PC-3 (cell line): ENCODE data around the gene CARF. TPM values are rescaled to one million over a fixed set of nuclear protein-coding genes. Genes with fewer than 3 reads are reported as not detected.

Experiments used
- ATAC-seq: fragments of 200-7000 bp; cut with Tn5 transposase; 2 replicates; pipeline ENCODE4 v1.9.1; 2020; ENCODE audit warnings: mild to moderate bottlenecking, moderate library complexity
- BruUV-seq: library from RNA; stranded (reverse); fragments of 400-500 nt; replicated peaks from 2 replicates; lab custom pipeline; 2021; lab: Mats Ljungman, UMichigan
- CTCF ChIA-PET: fragments of 300-600 bp; sonication (Branson Sonifier 250); formaldehyde crosslinking; loops from one replicate; lab custom pipeline; 2022; ENCODE audit warnings: antibody characterized with exemption; lab: Charles Lee
- POLR2A ChIA-PET: fragments of 300-600 bp; sonication (Branson Sonifier 250); formaldehyde crosslinking; loops from one replicate; lab custom pipeline; 2022; ENCODE audit warnings: antibody characterized with exemption; ENCODE audit not compliant: unreplicated experiment; lab: Charles Lee
- DNase-seq: peaks from one replicate; pipeline ENCODE4 v3.0.0-alpha.2; 2015
- H2AFZ ChIP-seq: fragments of 300-600 bp; sonication (generic); 2 replicates; pipeline ENCODE4 v1.6.0; 2016; ENCODE audit warnings: antibody characterized with exemption, low read length
- H3F3A ChIP-seq: fragments of 300-600 bp; sonication (generic); one replicate; pipeline ENCODE4 v1.6.0; 2017; ENCODE audit warnings: antibody characterized with exemption, low read length, control low read depth, mild to moderate bottlenecking; ENCODE audit not compliant: unreplicated experiment
- H3K27ac ChIP-seq: fragments of 300-600 bp; sonication (generic); 2 replicates; pipeline ENCODE4 v1.5.1; 2016; ENCODE audit warnings: mild to moderate bottlenecking, low read length
- H3K27me3 ChIP-seq: fragments of 300-600 bp; sonication (generic); 2 replicates; pipeline ENCODE4 v1.6.1; 2016; ENCODE audit warnings: low read length, mixed read lengths
- H3K36me3 ChIP-seq: fragments of 300-600 bp; sonication (generic); 2 replicates; pipeline ENCODE4 v1.6.1; 2016; ENCODE audit warnings: low read depth, mixed run types, low read length, mixed read lengths
- H3K4me1 ChIP-seq: fragments of 300-600 bp; sonication (generic); 2 replicates; pipeline ENCODE4 v1.5.1; 2016; ENCODE audit warnings: low read length; ENCODE audit not compliant: insufficient read depth
- H3K4me2 ChIP-seq: fragments of 300-600 bp; sonication (generic); 2 replicates; pipeline ENCODE4 v1.6.0; 2016; ENCODE audit warnings: low read length
- H3K4me3 ChIP-seq: fragments of 300-600 bp; sonication (generic); 2 replicates; pipeline ENCODE4 v1.5.1; 2016; ENCODE audit warnings: mild to moderate bottlenecking, low read length, mixed read lengths
- H3K79me2 ChIP-seq: fragments of 300-600 bp; sonication (generic); 2 replicates; pipeline ENCODE4 v1.6.1; 2017; ENCODE audit warnings: low read length, mixed read lengths
- H3K9ac ChIP-seq: fragments of 300-600 bp; sonication (generic); 2 replicates; pipeline ENCODE4 v1.6.0; 2016; ENCODE audit warnings: mild to moderate bottlenecking, low read length
- H3K9me2 ChIP-seq: fragments of 300-600 bp; sonication (generic); replicated peaks from 2 replicates; pipeline ENCODE4 v1.6.1; 2016; ENCODE audit warnings: mixed run types, low read length, mixed read lengths
- H3K9me3 ChIP-seq: fragments of 300-600 bp; sonication (generic); 2 replicates; pipeline ENCODE4 v1.6.1; 2016; ENCODE audit warnings: low read length, mixed read lengths
- H4K20me1 ChIP-seq: fragments of 300-600 bp; sonication (generic); 2 replicates; pipeline ENCODE4 v1.6.1; 2016; ENCODE audit warnings: low read length, mixed read lengths
- EZH2 ChIP-seq: fragments of 300-600 bp; sonication (generic); IDR thresholded peaks from one replicate; pipeline ENCODE4 v1.6.1; 2017; ENCODE audit warnings: antibody characterized with exemption, mild to moderate bottlenecking, low read length; ENCODE audit not compliant: unreplicated experiment
- EZH2phosphoT487 ChIP-seq: fragments of 300-600 bp; sonication (generic); IDR thresholded peaks from 2 replicates; pipeline ENCODE4 v1.6.1; 2018; ENCODE audit warnings: mild to moderate bottlenecking, antibody characterized with exemption, low read length, borderline replicate concordance
- intact Hi-C: fragments of 100-400 bp; cut with micrococcal nuclease; formaldehyde crosslinking; loops from 2 replicates; pipeline ENCODE4 v1.9.0; 2023
- total RNA-seq: library from RNA; depleted of rRNA; stranded (reverse); fragments of >200 nt; gene quantifications from 2 replicates; pipeline ENCODE4 v1.2.3, GENCODE V29; 2014
- TF ChIP-seq, protein P1 (sequence below): fragments of 300-600 bp; sonication (generic); conservative IDR thresholded peaks from 2 replicates; pipeline ENCODE4 v1.5.1; 2017; ENCODE audit warnings: antibody characterized with exemption, low read depth, mild to moderate bottlenecking, low read length

The CARF gene
- total RNA-seq, 1 experiment from 2014 or later, result 4.4 TPM

DNA sequence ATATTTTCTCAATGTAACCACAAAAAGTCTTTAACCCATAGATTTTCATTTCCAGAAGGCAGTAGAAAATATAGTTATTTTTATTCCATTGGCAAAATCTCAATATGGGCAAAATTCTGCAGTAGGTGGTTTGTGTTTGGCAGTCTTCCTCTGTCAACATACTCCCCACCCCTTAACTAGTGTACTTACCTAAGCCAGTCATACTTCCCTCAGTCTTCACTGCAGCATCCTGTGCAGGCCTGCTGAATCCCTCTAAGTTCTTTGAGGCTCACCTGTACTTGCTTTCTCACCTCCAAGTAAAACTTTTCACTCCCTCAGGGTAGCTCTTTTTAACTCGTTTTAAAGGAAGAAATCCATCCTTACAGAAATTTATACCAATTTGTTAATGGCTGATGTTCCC lies 6.8 kb downstream of the CARF start:
- Histone ChIP-seq H3K4me3 (no peak overlapping the region), H3K9me3 (no peaks in the 10 kb centered on the region), H2AFZ (no peak overlapping the region), H3K27me3 (no peaks in the 10 kb centered on the region), H3K9me2 (no peaks in the 10 kb centered on the region), H4K20me1 (no peaks in the 10 kb centered on the region), H3K9ac (no peak overlapping the region), H3K4me2 (no peak overlapping the region), H3K4me1 (no peaks in the 10 kb centered on the region; the same call in 1 of the 2 replicates), H3F3A (no peaks in the 10 kb centered on the region), H3K27ac (no peak overlapping the region), H3K79me2 (no peaks in the 10 kb centered on the region), H3K36me3 (peaks cover under 1% of the 10 kb centered on the region; the same call in 1 of the 2 replicates)
- DNase-seq (peak; percentile 39), ATAC-seq (peak; percentile 97)
- intact Hi-C loops, result no loop called here
- POLR2A ChIA-PET, result no interaction called here
- TF ChIP-seq, protein P1, sequence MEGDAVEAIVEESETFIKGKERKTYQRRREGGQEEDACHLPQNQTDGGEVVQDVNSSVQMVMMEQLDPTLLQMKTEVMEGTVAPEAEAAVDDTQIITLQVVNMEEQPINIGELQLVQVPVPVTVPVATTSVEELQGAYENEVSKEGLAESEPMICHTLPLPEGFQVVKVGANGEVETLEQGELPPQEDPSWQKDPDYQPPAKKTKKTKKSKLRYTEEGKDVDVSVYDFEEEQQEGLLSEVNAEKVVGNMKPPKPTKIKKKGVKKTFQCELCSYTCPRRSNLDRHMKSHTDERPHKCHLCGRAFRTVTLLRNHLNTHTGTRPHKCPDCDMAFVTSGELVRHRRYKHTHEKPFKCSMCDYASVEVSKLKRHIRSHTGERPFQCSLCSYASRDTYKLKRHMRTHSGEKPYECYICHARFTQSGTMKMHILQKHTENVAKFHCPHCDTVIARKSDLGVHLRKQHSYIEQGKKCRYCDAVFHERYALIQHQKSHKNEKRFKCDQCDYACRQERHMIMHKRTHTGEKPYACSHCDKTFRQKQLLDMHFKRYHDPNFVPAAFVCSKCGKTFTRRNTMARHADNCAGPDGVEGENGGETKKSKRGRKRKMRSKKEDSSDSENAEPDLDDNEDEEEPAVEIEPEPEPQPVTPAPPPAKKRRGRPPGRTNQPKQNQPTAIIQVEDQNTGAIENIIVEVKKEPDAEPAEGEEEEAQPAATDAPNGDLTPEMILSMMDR, result no peak
- TF ChIP-seq EZH2phosphoT487, result no peak
- no peak for TF ChIP-seq EZH2
- BruUV-seq, result no TSS peak
- CTCF ChIA-PET, result interaction anchor here (0.6 kb wide), 1 partner anchor 331 kb away, joined by 3 read pairs; no protein-coding TSS in a partner anchor

DNA sequence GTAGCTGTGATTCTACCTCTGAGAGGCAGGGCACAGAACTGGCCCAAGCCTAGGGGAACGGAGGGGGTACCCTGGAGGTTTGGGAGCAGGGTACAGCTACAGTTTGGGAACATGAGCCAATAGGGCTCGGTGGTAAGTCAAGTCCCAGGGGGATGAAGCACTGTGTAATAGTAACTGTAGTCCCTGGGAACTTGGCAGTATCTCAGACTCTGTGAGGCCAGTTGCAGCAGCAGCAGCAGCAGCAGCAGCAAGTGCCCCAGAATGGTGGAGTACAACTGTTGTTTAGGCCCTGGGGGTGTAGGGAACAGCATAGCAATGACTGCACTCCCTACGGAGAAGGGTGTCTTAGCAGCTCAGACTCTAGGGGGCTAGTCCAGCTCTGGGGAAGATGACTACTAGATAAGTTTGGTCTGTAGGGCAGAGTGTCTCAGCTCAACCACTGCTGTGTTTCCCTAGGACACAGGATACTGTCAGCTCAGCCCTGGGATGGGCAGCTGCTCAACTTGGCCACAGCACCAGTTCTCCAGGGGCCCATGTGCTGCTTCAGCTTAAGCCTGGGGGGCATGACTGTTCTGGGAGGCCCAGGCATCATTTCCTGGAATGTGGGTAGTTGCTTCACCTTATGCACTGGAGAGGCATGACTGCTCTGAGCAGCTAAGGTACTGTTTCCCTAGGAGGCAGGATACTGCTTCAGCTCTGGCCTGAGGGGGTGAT lies 20.5 kb downstream of the CARF start:
- peaks cover 20% of the 10 kb centered on the region for H3K4me1 ChIP-seq
- H2AFZ ChIP-seq, result no peak overlapping the region
- TF ChIP-seq, protein P1, result no peak
- TF ChIP-seq EZH2phosphoT487, result no peak
- TF ChIP-seq EZH2, result no peak
- H3K9me2 ChIP-seq, result no peaks in the 10 kb centered on the region
- H3K27ac ChIP-seq, result no peak overlapping the region
- no peaks in the 10 kb centered on the region for H3K36me3 ChIP-seq
- H3K79me2 ChIP-seq, result no peaks in the 10 kb centered on the region
- ChIA-PET POLR2A (interaction anchor here (0.6 kb wide), 1 partner anchor 86 kb away, joined by 7 read pairs; no protein-coding TSS in a partner anchor), CTCF (no interaction called here)
- no peaks in the 10 kb centered on the region for H4K20me1 ChIP-seq
- H3K9ac ChIP-seq, result no peak overlapping the region
- peak; percentile 49 for ATAC-seq
- H3K27me3 ChIP-seq, result no peaks in the 10 kb centered on the region
- no peaks in the 10 kb centered on the region for H3K9me3 ChIP-seq
- DNase-seq, result peak; percentile 55
- H3F3A ChIP-seq, result no peaks in the 10 kb centered on the region
- no peak overlapping the region for H3K4me3 ChIP-seq
- BruUV-seq, result no TSS peak
- no peak overlapping the region for H3K4me2 ChIP-seq
- intact Hi-C loops, result no loop called here

DNA sequence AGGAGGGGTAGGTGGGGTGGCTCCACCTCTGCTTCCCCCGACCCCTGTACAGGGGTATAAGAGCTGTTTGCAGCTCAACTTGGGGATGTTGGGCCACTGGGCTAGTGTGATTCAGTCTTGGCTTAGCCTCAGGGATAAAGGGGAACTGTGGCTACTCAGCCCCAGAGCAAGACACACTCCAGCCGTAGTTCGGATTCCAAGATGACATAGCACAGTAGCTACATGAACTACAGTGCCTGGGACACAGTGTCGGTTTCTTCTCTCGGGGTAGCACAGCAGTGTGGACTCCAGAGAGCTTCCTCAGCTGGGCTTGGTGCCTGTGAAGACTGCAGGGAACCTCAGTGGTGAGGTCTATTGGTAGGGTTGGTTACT lies 21.1 kb downstream of the CARF start:
- DNase-seq (no peak), ATAC-seq (peak; percentile 11)
- Histone ChIP-seq H2AFZ (no peak overlapping the region), H3K4me2 (no peak overlapping the region), H3K9me2 (no peaks in the 10 kb centered on the region), H3K4me3 (no peak overlapping the region), H3K27me3 (no peaks in the 10 kb centered on the region), H3K9ac (no peak overlapping the region), H3K27ac (peak overlapping the region; percentile 15; the same call in 1 of the 2 replicates), H3F3A (no peaks in the 10 kb centered on the region), H4K20me1 (no peaks in the 10 kb centered on the region), H3K4me1 (peaks cover 20% of the 10 kb centered on the region), H3K9me3 (no peaks in the 10 kb centered on the region), H3K36me3 (no peaks in the 10 kb centered on the region), H3K79me2 (no peaks in the 10 kb centered on the region)
- no TSS peak for BruUV-seq
- intact Hi-C loops, result no loop called here
- CTCF ChIA-PET, result no interaction called here
- POLR2A ChIA-PET, result interaction anchor here (0.6 kb wide), 1 partner anchor 85 kb away, joined by 7 read pairs; no protein-coding TSS in a partner anchor
- TF ChIP-seq EZH2 (no peak), EZH2phosphoT487 (no peak)
- TF ChIP-seq, protein P1, result no peak
